HepG2 (cell line): ENCODE measurements around the gene FXYD1. TPM values are rescaled to one million over a fixed set of nuclear protein-coding genes. Genes with fewer than 3 reads are reported as not detected.

ENCODE experiments used
- ARNTL ChIP-seq: sonication (generic); formaldehyde crosslinking; IDR thresholded peaks from 2 replicates; pipeline ENCODE4 v1.4.0; 2020; ENCODE audit warnings: mild to moderate bottlenecking, missing genetic modification reagents
- BCL6 ChIP-seq: IDR thresholded peaks from 2 replicates; pipeline ENCODE4 v1.6.1; 2016; ENCODE audit warnings: missing genetic modification reagents, missing compliant biosample characterization
- BHLHE40 ChIP-seq: IDR thresholded peaks from 2 replicates; pipeline ENCODE4 v1.6.1; 2011; ENCODE audit warnings: low read length, improper control_type of control experiment
- HMG20A ChIP-seq: IDR thresholded peaks from 2 replicates; pipeline ENCODE4 v1.6.1; 2016; ENCODE audit warnings: borderline replicate concordance
- NFIC ChIP-seq: IDR thresholded peaks from 2 replicates; pipeline ENCODE4 v1.6.1; 2012; ENCODE audit warnings: mild to moderate bottlenecking, low read length, inconsistent platforms
- RAD21 ChIP-seq: fragments of 450-650 bp; formaldehyde crosslinking; IDR thresholded peaks from 2 replicates; pipeline ENCODE4 v1.5.0; 2020; ENCODE audit warnings: mild to moderate bottlenecking
- polyA plus RNA-seq, 8 experiments: library from polyadenylated mRNA; depleted of rRNA in 3 of 8; stranded (reverse) in 7 of 8; unstranded in 1 of 8; fragments of >200 nt; fragmentation: Illumina TruSeq in 4 of 8; extraction: Trizol in 4 of 8; gene quantifications; 2 replicates each; pipeline versions ENCODE4 v1.2.1 to v1.2.3, GENCODE V29; 2011 to 2016; ENCODE audit warnings: low read depth in 4 of 8, missing spikeins in 1 of 8, mixed read lengths in 1 of 8; ENCODE audit not compliant: insufficient read depth in 1 of 8
- total RNA-seq, 5 experiments: library from RNA; depleted of rRNA; stranded (reverse); fragments of >200 nt; fragmentation: Illumina TruSeq; extraction: Trizol; gene quantifications; 2 replicates each; pipeline ENCODE4 v1.2.3, GENCODE V29; 2016; ENCODE audit warnings: low read depth in 1 of 5
- TF ChIP-seq, protein P1 (sequence below): sonication (generic); formaldehyde crosslinking; IDR thresholded peaks from 2 replicates; pipeline ENCODE4 v1.8.0; 2022; ENCODE audit warnings: mild to moderate bottlenecking, missing genetic modification reagents; ENCODE audit not compliant: insufficient replicate concordance
- TF ChIP-seq, protein P2 (sequence below): IDR thresholded peaks from 2 replicates; pipeline ENCODE4 v1.6.1; 2016
- TF ChIP-seq, protein P3 (sequence below): sonication (generic); IDR thresholded peaks from 2 replicates; pipeline ENCODE4 v1.6.1; 2016; ENCODE audit warnings: low read depth, borderline replicate concordance
- TF ChIP-seq, protein P4 (sequence below): IDR thresholded peaks from 2 replicates; pipeline ENCODE4 v1.6.1; 2016; ENCODE audit warnings: mild to moderate bottlenecking
- TF ChIP-seq, protein P5 (sequence below): sonication (generic); formaldehyde crosslinking; IDR thresholded peaks from 2 replicates; pipeline ENCODE4 v1.8.0; 2022; ENCODE audit warnings: missing genetic modification reagents, mild to moderate bottlenecking, borderline replicate concordance

Gene FXYD1
- total and polyA plus RNA-seq, 2 of the 13 experiments (the other 11 are each of a cell fraction or from before 2014, with no cell fraction given): 31.2 TPM; not detected in 1

DNA sequence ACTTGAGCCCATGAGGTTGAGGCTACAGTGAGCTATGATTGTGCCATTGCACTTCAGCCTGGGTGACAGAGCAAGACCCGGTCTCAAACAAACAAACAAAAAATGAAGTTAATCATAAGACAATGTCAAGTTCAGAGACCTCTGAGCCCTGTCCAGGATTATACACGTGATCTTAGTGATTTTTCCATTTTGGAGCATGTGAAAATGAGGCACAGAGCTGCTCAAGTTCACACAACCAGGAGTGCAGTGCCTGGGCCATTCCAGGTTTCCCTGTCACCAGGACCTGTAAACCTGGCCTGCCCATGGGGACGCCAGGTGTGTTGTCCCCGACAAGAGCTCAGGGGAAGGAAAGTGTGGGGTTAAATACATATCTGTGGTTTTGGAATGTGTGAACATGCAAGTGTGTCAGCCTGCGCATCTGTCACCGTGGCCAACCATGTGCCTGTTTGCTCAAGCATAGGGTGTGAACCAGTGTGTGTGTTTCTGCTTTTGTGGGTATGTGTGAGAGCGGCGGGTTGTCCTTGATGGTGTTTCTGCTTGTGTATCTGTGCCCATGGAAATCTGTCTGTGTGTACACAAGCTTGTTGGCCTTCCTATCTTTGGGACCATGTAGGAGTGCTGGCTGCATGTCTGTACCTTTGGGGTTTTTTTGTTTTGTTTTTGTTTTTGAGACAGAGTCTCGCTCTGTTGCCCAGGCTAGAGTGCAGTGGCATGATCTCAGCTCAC lies 1.5 kb upstream of the FXYD1 start (continued):
- TF ChIP-seq, protein P1, sequence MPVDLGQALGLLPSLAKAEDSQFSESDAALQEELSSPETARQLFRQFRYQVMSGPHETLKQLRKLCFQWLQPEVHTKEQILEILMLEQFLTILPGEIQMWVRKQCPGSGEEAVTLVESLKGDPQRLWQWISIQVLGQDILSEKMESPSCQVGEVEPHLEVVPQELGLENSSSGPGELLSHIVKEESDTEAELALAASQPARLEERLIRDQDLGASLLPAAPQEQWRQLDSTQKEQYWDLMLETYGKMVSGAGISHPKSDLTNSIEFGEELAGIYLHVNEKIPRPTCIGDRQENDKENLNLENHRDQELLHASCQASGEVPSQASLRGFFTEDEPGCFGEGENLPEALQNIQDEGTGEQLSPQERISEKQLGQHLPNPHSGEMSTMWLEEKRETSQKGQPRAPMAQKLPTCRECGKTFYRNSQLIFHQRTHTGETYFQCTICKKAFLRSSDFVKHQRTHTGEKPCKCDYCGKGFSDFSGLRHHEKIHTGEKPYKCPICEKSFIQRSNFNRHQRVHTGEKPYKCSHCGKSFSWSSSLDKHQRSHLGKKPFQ (CRISPR knock-in tag): peak; percentile 86
- TF ChIP-seq, protein P2, sequence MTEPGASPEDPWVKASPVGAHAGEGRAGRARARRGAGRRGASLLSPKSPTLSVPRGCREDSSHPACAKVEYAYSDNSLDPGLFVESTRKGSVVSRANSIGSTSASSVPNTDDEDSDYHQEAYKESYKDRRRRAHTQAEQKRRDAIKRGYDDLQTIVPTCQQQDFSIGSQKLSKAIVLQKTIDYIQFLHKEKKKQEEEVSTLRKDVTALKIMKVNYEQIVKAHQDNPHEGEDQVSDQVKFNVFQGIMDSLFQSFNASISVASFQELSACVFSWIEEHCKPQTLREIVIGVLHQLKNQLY (CRISPR knock-in tag): peak; percentile 60
- peak; percentile 66; the same call in 1 of the 2 replicates for TF ChIP-seq HMG20A (CRISPR knock-in tag)
- 0 out of 2 replicates have a peak, but pooled peaks have one; percentile 47 for TF ChIP-seq NFIC
- no peak for TF ChIP-seq RAD21 (CRISPR knock-in tag)
- TF ChIP-seq, protein P3, sequence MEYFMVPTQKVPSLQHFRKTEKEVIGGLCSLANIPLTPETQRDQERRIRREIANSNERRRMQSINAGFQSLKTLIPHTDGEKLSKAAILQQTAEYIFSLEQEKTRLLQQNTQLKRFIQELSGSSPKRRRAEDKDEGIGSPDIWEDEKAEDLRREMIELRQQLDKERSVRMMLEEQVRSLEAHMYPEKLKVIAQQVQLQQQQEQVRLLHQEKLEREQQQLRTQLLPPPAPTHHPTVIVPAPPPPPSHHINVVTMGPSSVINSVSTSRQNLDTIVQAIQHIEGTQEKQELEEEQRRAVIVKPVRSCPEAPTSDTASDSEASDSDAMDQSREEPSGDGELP: peak; percentile 22; the same call in 1 of the 2 replicates
- TF ChIP-seq, protein P4, sequence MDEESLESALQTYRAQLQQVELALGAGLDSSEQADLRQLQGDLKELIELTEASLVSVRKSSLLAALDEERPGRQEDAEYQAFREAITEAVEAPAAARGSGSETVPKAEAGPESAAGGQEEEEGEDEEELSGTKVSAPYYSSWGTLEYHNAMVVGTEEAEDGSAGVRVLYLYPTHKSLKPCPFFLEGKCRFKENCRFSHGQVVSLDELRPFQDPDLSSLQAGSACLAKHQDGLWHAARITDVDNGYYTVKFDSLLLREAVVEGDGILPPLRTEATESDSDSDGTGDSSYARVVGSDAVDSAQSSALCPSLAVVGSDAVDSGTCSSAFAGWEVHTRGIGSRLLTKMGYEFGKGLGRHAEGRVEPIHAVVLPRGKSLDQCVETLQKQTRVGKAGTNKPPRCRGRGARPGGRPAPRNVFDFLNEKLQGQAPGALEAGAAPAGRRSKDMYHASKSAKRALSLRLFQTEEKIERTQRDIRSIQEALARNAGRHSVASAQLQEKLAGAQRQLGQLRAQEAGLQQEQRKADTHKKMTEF (CRISPR knock-in tag): peak; percentile 51
- peak; percentile 79 for TF ChIP-seq BHLHE40
- TF ChIP-seq ARNTL: peak; percentile 93
- peak; percentile 93 for TF ChIP-seq BCL6 (CRISPR knock-in tag)
- TF ChIP-seq, protein P5, sequence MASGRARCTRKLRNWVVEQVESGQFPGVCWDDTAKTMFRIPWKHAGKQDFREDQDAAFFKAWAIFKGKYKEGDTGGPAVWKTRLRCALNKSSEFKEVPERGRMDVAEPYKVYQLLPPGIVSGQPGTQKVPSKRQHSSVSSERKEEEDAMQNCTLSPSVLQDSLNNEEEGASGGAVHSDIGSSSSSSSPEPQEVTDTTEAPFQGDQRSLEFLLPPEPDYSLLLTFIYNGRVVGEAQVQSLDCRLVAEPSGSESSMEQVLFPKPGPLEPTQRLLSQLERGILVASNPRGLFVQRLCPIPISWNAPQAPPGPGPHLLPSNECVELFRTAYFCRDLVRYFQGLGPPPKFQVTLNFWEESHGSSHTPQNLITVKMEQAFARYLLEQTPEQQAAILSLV (CRISPR knock-in tag): 0 out of 2 replicates have a peak, but pooled peaks have one; percentile 66
